OCI-LY3 (cell line): ENCODE results near the gene TH.

Experiments used
- CTCF ChIP-seq: fragments of 200-600, 300-600 bp; sonication (generic); IDR thresholded peaks from 2 replicates; pipeline ENCODE4 v1.5.1; 2014; ENCODE audit warnings: antibody characterized with exemption, low read length, low read depth
- EZH2phosphoT487 ChIP-seq: fragments of 200-600 bp; shearing (Covaris generic); IDR thresholded peaks from 2 replicates; pipeline ENCODE4 v1.6.1; 2018; ENCODE audit warnings: antibody characterized with exemption, mixed run types, low read depth

GRCh38 chr11:2180347-2180746 lies 8.7 kb upstream of the TH start:
- TF ChIP-seq CTCF (no peak), EZH2phosphoT487 (no peak)
